ENCODE results near the gene FOXO6. TPM values are rescaled to one million over a fixed set of nuclear protein-coding genes. Genes with fewer than 3 reads are reported as not detected.
A peak's percentile ranks its signal among the peaks of the same experiment; 100 is the strongest.

The FOXO6 gene
- total and polyA plus RNA-seq, 2 of the 13 experiments (the other 11 are each of a cell fraction or from before 2014, with no cell fraction given) = 0.13 TPM; not detected in 1

- TF ChIP-seq AKNA (CRISPR knock-in tag; IDR thresholded peaks at IDR 0.05; ENCODE audit: borderline replicate concordance) = no peak
- TF ChIP-seq ZSCAN5A (CRISPR knock-in tag; IDR thresholded peaks at IDR 0.05; ENCODE audit: borderline replicate concordance) = no peak
- TF ChIP-seq MTF1 (CRISPR knock-in tag; IDR thresholded peaks at IDR 0.05) = no peak
- no peak for TF ChIP-seq PRDM4 (CRISPR knock-in tag; IDR thresholded peaks at IDR 0.05; ENCODE audit: borderline replicate concordance)
- no peak for TF ChIP-seq HNF4A (CRISPR knock-in tag; IDR thresholded peaks at IDR 0.05)
- peak; percentile 65; the same call in 1 of the 2 replicates for TF ChIP-seq ZBTB2 (CRISPR knock-in tag; IDR thresholded peaks at IDR 0.05; ENCODE audit: low read depth)
- TF ChIP-seq RAD51 (IDR thresholded peaks at IDR 0.05; ENCODE audit: borderline replicate concordance) = no peak
- no peak for TF ChIP-seq SIX1 (CRISPR knock-in tag; IDR thresholded peaks at IDR 0.05; ENCODE audit: borderline replicate concordance)
- TF ChIP-seq ZNF768 (CRISPR knock-in tag; IDR thresholded peaks at IDR 0.05) = no peak
- peak; percentile 35; the same call in 1 of the 2 replicates for TF ChIP-seq DRAP1 (CRISPR knock-in tag; IDR thresholded peaks at IDR 0.05)
- no peak for TF ChIP-seq ZMYM3 (CRISPR knock-in tag; IDR thresholded peaks at IDR 0.05)
- TF ChIP-seq ZNF264 (CRISPR knock-in tag; IDR thresholded peaks at IDR 0.05) = no peak
- no peak for TF ChIP-seq KDM5B (CRISPR knock-in tag; IDR thresholded peaks at IDR 0.05; ENCODE audit: borderline replicate concordance)
- TF ChIP-seq UBTF (CRISPR knock-in tag; IDR thresholded peaks at IDR 0.05) = no peak
- peak; percentile 74 for TF ChIP-seq RAD21 (CRISPR knock-in tag; IDR thresholded peaks at IDR 0.05)
- no peak for TF ChIP-seq ZNF224 (CRISPR knock-in tag; IDR thresholded peaks at IDR 0.05)
Observed at GRCh38 chr1:41360786-41361494, at the start of gene FOXO6 (continued).

Measured in HepG2 (cell line).